ENCODE measurements around the gene ARFGEF3.

Gene ARFGEF3

DNA sequence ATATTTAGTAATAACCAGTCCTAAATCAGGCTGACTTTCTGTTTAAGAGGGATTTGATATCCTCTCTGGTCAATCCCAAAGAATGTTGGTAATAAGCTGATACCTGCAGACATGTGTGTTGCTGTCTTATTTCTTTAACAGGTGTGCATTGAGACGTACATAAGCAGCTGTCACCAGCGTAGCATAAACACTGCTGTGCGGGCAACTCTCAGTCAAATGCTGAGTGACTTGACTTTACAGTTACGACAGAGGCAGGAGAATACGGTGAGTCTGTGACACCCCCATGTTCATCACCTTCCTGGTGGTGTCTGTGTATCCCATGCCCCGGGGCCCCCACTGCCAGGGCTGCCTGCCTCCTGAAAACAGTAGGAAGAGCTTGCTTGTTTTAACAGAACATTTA lies 76.6 kb downstream of the ARFGEF3 start:
- Histone ChIP-seq H3K27ac (no peak overlapping the region), H3K27me3 (ENCODE audit: insufficient read depth, low read depth, severe bottlenecking) (no peaks in the 10 kb centered on the region), H3K9me3 (ENCODE audit: severe bottlenecking) (no peaks in the 10 kb centered on the region), H3K36me3 (no peaks in the 10 kb centered on the region; the same call in 1 of the 2 replicates), H3K4me3 (ENCODE audit: low read depth, low read length) (no peak overlapping the region)
- DNase-seq, result no peak
- TF ChIP-seq, protein P1, sequence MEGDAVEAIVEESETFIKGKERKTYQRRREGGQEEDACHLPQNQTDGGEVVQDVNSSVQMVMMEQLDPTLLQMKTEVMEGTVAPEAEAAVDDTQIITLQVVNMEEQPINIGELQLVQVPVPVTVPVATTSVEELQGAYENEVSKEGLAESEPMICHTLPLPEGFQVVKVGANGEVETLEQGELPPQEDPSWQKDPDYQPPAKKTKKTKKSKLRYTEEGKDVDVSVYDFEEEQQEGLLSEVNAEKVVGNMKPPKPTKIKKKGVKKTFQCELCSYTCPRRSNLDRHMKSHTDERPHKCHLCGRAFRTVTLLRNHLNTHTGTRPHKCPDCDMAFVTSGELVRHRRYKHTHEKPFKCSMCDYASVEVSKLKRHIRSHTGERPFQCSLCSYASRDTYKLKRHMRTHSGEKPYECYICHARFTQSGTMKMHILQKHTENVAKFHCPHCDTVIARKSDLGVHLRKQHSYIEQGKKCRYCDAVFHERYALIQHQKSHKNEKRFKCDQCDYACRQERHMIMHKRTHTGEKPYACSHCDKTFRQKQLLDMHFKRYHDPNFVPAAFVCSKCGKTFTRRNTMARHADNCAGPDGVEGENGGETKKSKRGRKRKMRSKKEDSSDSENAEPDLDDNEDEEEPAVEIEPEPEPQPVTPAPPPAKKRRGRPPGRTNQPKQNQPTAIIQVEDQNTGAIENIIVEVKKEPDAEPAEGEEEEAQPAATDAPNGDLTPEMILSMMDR (IDR thresholded peaks at IDR 0.05; ENCODE audit: low read depth, low read length), result no peak

DNA sequence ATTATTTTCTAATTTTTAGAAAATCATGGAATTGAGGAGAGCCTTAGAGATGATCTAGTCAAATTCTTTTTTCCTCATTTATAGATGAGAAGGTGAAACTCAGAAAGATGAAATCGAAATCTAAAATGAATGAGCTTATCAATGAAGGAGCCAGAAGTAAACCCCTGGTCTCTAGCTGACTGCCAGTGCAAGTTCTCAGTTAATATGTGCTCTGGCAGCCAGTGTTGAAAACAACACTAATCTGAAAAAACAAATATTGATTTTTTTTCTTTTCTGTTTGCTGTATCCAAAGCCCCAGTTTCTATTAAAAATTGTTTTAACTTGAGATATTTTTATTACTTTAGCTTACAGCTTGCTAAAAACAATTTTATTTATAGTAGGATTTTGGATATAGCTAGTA lies 78.0 kb downstream of the ARFGEF3 start:
- no peaks in the 10 kb centered on the region for H3K9me3 ChIP-seq (ENCODE audit: severe bottlenecking)
- TF ChIP-seq, protein P1 (IDR thresholded peaks at IDR 0.05; ENCODE audit: low read depth, low read length), result no peak

DNA sequence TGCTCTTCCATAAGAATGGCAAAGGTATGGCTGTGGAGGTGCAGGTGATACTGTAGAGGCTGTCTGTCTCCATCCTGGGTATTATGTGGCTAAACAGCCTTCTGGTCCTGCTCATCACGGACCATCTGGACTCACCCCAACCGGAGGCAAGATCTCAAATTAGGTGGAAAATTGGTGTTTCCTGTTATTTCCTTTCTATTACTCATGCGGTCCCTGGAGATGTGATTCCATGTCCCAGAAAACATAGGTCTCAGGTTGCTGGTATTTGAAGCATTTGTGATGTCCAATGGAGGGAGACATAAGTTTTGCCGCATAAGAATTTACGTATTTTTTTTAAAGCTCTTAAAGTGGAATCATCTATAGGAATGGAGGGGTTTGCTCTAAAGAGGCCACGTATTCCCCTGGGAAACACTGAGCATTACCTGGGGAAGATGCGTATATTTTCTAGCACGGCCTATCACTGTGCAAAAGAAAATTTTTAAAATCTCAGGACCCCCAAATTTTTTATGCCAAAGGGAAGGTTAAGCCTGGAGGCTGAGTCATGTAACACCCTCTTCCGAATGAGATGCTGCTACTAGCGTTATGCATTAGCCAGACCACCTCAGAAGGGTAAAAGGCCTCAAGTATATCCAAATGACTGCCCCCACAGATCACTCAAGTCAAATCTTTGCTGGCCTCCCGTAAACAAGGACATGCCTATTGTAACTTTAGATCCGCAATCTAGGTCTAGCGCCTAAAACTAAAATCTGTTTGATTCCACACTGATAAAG lies 78.9 kb downstream of the ARFGEF3 start:
- Histone ChIP-seq H3K4me3 (ENCODE audit: low read depth, low read length) (no peak overlapping the region), H3K9me3 (ENCODE audit: severe bottlenecking) (no peaks in the 10 kb centered on the region), H3K27me3 (ENCODE audit: insufficient read depth, low read depth, severe bottlenecking) (no peaks in the 10 kb centered on the region), H3K27ac (no peak overlapping the region), H3K36me3 (no peaks in the 10 kb centered on the region)
- TF ChIP-seq, protein P1 (IDR thresholded peaks at IDR 0.05; ENCODE audit: low read depth, low read length), result no peak
- no peak for DNase-seq

More for the DNA sequence above, 78.0 kb downstream of the ARFGEF3 start:
- Histone ChIP-seq H3K36me3 (no peaks in the 10 kb centered on the region), H3K27ac (no peak overlapping the region), H3K27me3 (ENCODE audit: insufficient read depth, low read depth, severe bottlenecking) (no peaks in the 10 kb centered on the region), H3K4me3 (ENCODE audit: low read depth, low read length) (no peak overlapping the region)
- DNase-seq, result no peak

DNA sequence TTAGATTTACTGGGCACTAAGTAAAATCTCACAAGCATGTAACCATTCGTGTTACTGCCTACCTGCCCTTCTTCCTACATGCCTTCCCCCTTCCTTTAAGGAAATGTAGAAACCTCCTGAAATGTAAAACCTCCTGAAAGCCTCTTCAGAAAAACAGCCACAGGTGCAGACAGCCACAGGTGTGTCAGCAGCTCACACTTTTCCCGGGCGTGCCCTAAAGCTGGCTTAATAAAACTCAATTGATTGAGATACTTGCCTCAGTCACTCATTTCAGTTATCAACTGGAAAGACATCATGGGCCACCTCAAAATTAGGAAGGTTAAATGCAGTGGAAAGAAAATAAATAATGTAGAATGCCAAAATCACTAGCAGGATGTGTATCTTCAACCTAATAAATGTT lies 79.6 kb downstream of the ARFGEF3 start:
- Histone ChIP-seq H3K27ac (no peak overlapping the region), H3K4me3 (ENCODE audit: low read depth, low read length) (no peak overlapping the region), H3K9me3 (ENCODE audit: severe bottlenecking) (no peaks in the 10 kb centered on the region), H3K36me3 (no peaks in the 10 kb centered on the region), H3K27me3 (ENCODE audit: insufficient read depth, low read depth, severe bottlenecking) (no peaks in the 10 kb centered on the region)
- DNase-seq, result no peak
- TF ChIP-seq, protein P1 (IDR thresholded peaks at IDR 0.05; ENCODE audit: low read depth, low read length), result no peak

DNA sequence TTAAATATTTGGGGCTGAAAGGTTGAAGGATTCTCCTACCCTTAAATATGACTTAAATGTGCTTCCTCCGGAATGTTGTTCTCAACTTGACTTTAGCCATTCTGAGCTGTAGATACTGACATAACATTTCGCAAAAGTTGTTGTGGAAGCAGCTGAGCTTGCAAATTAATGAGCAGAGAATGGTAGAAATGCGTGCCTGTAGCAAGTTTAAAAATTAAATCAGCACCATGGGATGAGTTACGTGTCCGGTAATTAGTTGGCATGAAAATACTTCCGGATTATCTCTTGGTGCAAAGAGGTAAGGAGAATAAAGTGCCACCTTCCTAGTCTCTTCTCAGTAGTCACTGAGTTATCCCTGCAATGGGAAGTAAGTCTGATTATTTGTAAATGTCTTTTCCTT lies 80.2 kb downstream of the ARFGEF3 start:
- Histone ChIP-seq H3K9me3 (ENCODE audit: severe bottlenecking) (no peaks in the 10 kb centered on the region), H3K4me3 (ENCODE audit: low read depth, low read length) (no peak overlapping the region), H3K27me3 (ENCODE audit: insufficient read depth, low read depth, severe bottlenecking) (no peaks in the 10 kb centered on the region), H3K36me3 (no peaks in the 10 kb centered on the region), H3K27ac (no peak overlapping the region)
- no peak for DNase-seq
- TF ChIP-seq, protein P1 (IDR thresholded peaks at IDR 0.05; ENCODE audit: low read depth, low read length), result no peak
